Lower leg skin (tissue), 3 donors: ENCODE measurements around the gene VIM.

Experiments
- POLR2A ChIP-seq, 2 donors: fragments of 450-650 bp; IDR thresholded peaks; one replicate each; pipeline ENCODE4 v1.6.1; 2016 to 2017; ENCODE audit warnings: antibody characterized with exemption in 2 of 2, mild to moderate bottlenecking in 1 of 2, moderate library complexity in 1 of 2
- TF ChIP-seq, protein P1 (sequence below), 3 donors: fragments of 450-650 bp; IDR thresholded peaks; one replicate each; pipeline ENCODE4 v1.5.1; 2016; ENCODE audit warnings: antibody characterized with exemption in 3 of 3, mild to moderate bottlenecking in 3 of 3, moderate library complexity in 2 of 3

- TF ChIP-seq, protein P1, sequence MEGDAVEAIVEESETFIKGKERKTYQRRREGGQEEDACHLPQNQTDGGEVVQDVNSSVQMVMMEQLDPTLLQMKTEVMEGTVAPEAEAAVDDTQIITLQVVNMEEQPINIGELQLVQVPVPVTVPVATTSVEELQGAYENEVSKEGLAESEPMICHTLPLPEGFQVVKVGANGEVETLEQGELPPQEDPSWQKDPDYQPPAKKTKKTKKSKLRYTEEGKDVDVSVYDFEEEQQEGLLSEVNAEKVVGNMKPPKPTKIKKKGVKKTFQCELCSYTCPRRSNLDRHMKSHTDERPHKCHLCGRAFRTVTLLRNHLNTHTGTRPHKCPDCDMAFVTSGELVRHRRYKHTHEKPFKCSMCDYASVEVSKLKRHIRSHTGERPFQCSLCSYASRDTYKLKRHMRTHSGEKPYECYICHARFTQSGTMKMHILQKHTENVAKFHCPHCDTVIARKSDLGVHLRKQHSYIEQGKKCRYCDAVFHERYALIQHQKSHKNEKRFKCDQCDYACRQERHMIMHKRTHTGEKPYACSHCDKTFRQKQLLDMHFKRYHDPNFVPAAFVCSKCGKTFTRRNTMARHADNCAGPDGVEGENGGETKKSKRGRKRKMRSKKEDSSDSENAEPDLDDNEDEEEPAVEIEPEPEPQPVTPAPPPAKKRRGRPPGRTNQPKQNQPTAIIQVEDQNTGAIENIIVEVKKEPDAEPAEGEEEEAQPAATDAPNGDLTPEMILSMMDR (IDR thresholded peaks at IDR 0.05): no peak
- no peak for TF ChIP-seq POLR2A (IDR thresholded peaks at IDR 0.05)
These were observed 44.6 kb downstream of the VIM start for GRCh38 chr10:17272648-17273047.
